Fibroblast of the aortic adventitia (primary cell): ENCODE measurements around the gene ITPR1. TPM values are rescaled to one million over a fixed set of nuclear protein-coding genes. Genes with fewer than 3 reads are reported as not detected.

ENCODE experiments used
- DNase-seq: peaks from one replicate; pipeline ENCODE4 v3.0.0-alpha.2; 2010; ENCODE audit warnings: low read depth
- H3K4me3 ChIP-seq: 2 replicates; pipeline ENCODE4 v1.5.1; 2011; ENCODE audit warnings: low read depth, mild to moderate bottlenecking, control low read depth, low read length, moderate library complexity
- total RNA-seq: library from RNA; depleted of rRNA; stranded (reverse); fragments of >200 nt; gene quantifications from 2 replicates; pipeline ENCODE4 v1.2.3, GENCODE V29; 2012; ENCODE audit warnings: low replicate concordance
- TF ChIP-seq, protein P1 (sequence below): IDR thresholded peaks from 2 replicates; pipeline ENCODE4 v1.5.1; 2011; ENCODE audit warnings: mild to moderate bottlenecking, low read length, control low read depth, inconsistent platforms; ENCODE audit not compliant: insufficient read depth

Gene ITPR1
- total RNA-seq, 1 donor: 8.9 TPM

- no peak for DNase-seq
- TF ChIP-seq, protein P1, sequence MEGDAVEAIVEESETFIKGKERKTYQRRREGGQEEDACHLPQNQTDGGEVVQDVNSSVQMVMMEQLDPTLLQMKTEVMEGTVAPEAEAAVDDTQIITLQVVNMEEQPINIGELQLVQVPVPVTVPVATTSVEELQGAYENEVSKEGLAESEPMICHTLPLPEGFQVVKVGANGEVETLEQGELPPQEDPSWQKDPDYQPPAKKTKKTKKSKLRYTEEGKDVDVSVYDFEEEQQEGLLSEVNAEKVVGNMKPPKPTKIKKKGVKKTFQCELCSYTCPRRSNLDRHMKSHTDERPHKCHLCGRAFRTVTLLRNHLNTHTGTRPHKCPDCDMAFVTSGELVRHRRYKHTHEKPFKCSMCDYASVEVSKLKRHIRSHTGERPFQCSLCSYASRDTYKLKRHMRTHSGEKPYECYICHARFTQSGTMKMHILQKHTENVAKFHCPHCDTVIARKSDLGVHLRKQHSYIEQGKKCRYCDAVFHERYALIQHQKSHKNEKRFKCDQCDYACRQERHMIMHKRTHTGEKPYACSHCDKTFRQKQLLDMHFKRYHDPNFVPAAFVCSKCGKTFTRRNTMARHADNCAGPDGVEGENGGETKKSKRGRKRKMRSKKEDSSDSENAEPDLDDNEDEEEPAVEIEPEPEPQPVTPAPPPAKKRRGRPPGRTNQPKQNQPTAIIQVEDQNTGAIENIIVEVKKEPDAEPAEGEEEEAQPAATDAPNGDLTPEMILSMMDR: no peak
- H3K4me3 ChIP-seq: no peak overlapping the region
These were observed 313.5 kb downstream of the ITPR1 start for GRCh38 chr3:4806535-4807108.

- TF ChIP-seq, protein P1: no peak
- DNase-seq: no peak
- H3K4me3 ChIP-seq: no peak overlapping the region
These were observed 314.5 kb downstream of the ITPR1 start for GRCh38 chr3:4807381-4808280.

DNA sequence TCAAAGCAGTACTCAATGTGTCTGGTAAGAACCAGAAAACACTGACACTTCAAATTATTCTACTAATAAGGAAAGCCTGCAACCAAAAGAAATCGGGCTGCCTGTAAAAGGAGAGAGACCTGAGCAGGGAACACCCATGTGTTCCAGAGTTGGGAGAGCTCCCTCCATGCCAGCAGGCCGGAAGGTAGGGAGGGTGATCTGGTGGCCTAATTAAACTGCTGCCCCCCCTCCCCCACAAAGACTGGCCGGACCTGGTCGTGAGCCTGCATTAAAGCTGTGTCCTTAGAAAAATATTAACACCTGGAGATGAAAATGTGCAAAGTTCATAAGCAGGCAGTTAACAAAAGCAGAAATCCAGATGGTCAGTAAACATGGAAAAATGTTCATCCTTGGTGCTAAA lies 315.5 kb downstream of the ITPR1 start:
- DNase-seq: no peak
- TF ChIP-seq, protein P1: no peak
- no peak overlapping the region for H3K4me3 ChIP-seq

GRCh38 chr3:4809922-4810321 lies 316.8 kb downstream of the ITPR1 start:
- TF ChIP-seq, protein P1: no peak
- no peak overlapping the region for H3K4me3 ChIP-seq
- DNase-seq: no peak

DNA sequence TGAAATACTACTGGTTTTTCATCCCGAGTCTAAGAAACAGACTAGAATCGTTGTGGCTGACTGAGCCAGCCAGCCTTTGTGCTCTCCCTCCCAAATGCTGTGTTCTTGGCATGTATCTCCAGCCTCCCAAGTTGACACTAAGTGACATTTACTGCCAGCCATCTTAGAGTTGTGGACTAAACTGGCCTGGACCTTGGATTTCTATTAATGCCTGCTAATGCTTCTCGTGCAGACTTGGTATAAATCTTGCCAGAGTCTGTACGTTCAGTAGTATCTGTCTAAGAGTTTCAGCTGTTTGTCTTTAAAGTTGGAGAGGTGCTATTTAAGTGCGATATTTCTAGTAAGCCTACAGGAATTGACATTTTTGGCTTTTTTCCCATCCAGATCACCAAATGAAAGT lies 319.4 kb downstream of the ITPR1 start:
- H3K4me3 ChIP-seq: no peak overlapping the region
- DNase-seq: no peak
- TF ChIP-seq, protein P1: no peak

DNA sequence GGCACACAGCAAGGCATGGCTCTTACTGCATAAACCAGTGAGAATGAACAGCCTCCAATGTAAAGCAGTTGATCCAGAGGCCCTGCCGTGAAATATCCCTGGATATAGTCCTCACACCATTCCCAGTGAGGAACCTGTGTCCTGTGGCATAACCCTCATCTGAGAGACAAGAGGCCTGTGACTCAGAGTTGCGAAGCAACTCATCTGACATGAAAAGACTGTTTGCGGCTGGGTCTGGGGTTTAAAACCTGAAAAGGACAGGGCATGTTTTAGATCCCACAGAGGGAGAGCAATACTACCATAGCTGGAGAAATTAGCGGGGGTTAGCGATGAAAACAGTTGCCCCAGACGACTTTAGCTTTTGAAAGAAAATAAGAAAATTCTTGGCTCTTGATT lies 320.8 kb downstream of the ITPR1 start:
- no peak for DNase-seq
- TF ChIP-seq, protein P1: no peak

More for the DNA sequence above, 320.8 kb downstream of the ITPR1 start:
- H3K4me3 ChIP-seq: no peak overlapping the region
